MM.1S (cell line): ENCODE results near the gene SPEG.

ENCODE experiments used
- EZH2 ChIP-seq: fragments of 300-600 bp; sonication (generic); optimal IDR thresholded peaks from 2 replicates; pipeline ENCODE3; 2017; ENCODE audit warnings: low read depth, mild to moderate bottlenecking, antibody characterized with exemption, low read length, mixed read lengths
- EZH2phosphoT487 ChIP-seq: fragments of 300-600 bp; sonication (generic); IDR thresholded peaks from 2 replicates; pipeline ENCODE4 v1.6.1; 2018; ENCODE audit warnings: antibody characterized with exemption, low read length
- TF ChIP-seq, protein P1 (sequence below): fragments of 300-600 bp; sonication (generic); IDR thresholded peaks from 2 replicates; pipeline ENCODE4 v1.5.1; 2016; ENCODE audit warnings: antibody characterized with exemption, low read length, mixed read lengths

DNA sequence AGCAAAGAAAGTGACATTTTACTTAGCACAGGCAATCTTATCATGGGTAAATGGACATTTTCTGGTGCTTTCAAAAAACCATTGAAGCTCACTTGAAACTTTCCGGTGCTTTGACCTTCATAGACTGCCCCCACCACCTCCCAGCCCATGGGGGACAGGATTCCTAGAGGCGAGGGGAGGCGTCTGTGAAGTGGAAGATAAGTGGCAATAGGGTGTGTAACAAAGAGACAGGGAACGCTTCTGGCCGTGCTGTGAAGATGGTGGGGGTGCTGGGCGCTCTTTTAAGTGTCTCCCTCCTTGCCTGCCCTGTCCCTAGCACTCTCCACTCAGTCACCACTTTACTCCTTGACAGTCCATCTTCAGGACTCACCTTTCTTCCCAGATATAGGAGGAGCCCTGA lies 40.6 kb downstream of the SPEG start:
- TF ChIP-seq, protein P1, sequence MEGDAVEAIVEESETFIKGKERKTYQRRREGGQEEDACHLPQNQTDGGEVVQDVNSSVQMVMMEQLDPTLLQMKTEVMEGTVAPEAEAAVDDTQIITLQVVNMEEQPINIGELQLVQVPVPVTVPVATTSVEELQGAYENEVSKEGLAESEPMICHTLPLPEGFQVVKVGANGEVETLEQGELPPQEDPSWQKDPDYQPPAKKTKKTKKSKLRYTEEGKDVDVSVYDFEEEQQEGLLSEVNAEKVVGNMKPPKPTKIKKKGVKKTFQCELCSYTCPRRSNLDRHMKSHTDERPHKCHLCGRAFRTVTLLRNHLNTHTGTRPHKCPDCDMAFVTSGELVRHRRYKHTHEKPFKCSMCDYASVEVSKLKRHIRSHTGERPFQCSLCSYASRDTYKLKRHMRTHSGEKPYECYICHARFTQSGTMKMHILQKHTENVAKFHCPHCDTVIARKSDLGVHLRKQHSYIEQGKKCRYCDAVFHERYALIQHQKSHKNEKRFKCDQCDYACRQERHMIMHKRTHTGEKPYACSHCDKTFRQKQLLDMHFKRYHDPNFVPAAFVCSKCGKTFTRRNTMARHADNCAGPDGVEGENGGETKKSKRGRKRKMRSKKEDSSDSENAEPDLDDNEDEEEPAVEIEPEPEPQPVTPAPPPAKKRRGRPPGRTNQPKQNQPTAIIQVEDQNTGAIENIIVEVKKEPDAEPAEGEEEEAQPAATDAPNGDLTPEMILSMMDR: no peak
- no peak for TF ChIP-seq EZH2
- no peak for TF ChIP-seq EZH2phosphoT487
